SK-N-SH (cell line): ENCODE data around the gene SPAG9. TPM values are rescaled to one million over a fixed set of nuclear protein-coding genes. Genes with fewer than 3 reads are reported as not detected.

Experiments used
- CTCF ChIA-PET: fragments of 300-600, 350-600 bp; formaldehyde crosslinking; extraction: SDS; loops from one replicate; lab custom pipeline; 2021; lab: Yijun Ruan, JAX
- POLR2A ChIA-PET: fragments of 350-600 bp; sonication (Branson Sonifier 250); formaldehyde crosslinking; extraction: SDS; loops from one replicate; lab custom pipeline; 2020; ENCODE audit warnings: antibody characterized with exemption, inconsistent platforms; lab: Yijun Ruan, JAX
- DNase-seq: peaks from one replicate; pipeline ENCODE4 v3.0.0; 2012
- H2AFZ ChIP-seq: fragments of 200-600 bp; sonication (generic); 2 replicates; pipeline ENCODE4 v1.8.1; 2016; ENCODE audit warnings: antibody characterized with exemption, mild to moderate bottlenecking, low read depth
- H3F3A ChIP-seq: fragments of 200-600 bp; sonication (generic); replicated peaks from 2 replicates; pipeline ENCODE3; 2016; ENCODE audit warnings: antibody characterized with exemption, mild to moderate bottlenecking; ENCODE audit not compliant: insufficient read depth
- H3K27ac ChIP-seq, 2 experiments: fragments of 200-500 bp in 1 of 2; fragments of 200-600 bp in 1 of 2; sonication (Bioruptor generic) in 1 of 2; sonication (generic), shearing (Covaris generic) in 1 of 2; 2 replicates each; pipeline versions ENCODE4 v1.5.1 to v1.6.1; 2014 to 2016; ENCODE audit warnings: low read depth in 2 of 2, inconsistent platforms in 1 of 2, low read length in 1 of 2, mild to moderate bottlenecking in 1 of 2, mixed read lengths in 1 of 2
- H3K27me3 ChIP-seq: fragments of 200-600 bp; sonication (generic), shearing (Covaris generic); 2 replicates; pipeline ENCODE4 v1.6.1; 2016; ENCODE audit warnings: mixed run types; ENCODE audit not compliant: insufficient read depth
- H3K36me3 ChIP-seq, 2 experiments: fragments of 200-500 bp in 1 of 2; fragments of 200-600 bp in 1 of 2; sonication (Bioruptor generic) in 1 of 2; sonication (generic) in 1 of 2; replicated peaks in 1 of 2; 2 replicates each; pipeline versions ENCODE3 to v1.5.1; 2014 to 2016; ENCODE audit warnings: low read length in 1 of 2, mild to moderate bottlenecking in 1 of 2; ENCODE audit not compliant: insufficient read depth in 2 of 2, control insufficient read depth in 1 of 2
- H3K4me1 ChIP-seq, 2 experiments: fragments of 200-500 bp in 1 of 2; fragments of 200-600 bp in 1 of 2; sonication (Bioruptor generic) in 1 of 2; sonication (generic), shearing (Covaris generic) in 1 of 2; 2 replicates each; pipeline versions ENCODE4 v1.5.1 to v1.6.1; 2014 to 2016; ENCODE audit warnings: low read depth in 1 of 2, low read length in 1 of 2, mixed run types in 1 of 2; ENCODE audit not compliant: insufficient read depth in 2 of 2, control insufficient read depth in 1 of 2
- H3K4me2 ChIP-seq: fragments of 200-600 bp; sonication (generic), shearing (Covaris generic); 2 replicates; pipeline ENCODE4 v1.6.1; 2017; ENCODE audit warnings: mixed run types
- H3K4me3 ChIP-seq, 2 experiments: fragments of 200-500 bp in 1 of 2; fragments of 200-600 bp in 1 of 2; sonication (Bioruptor generic) in 1 of 2; sonication (generic), shearing (Covaris generic) in 1 of 2; 2 replicates each; pipeline versions ENCODE4 v1.5.1 to v1.8.1; 2014 to 2016; ENCODE audit warnings: low read depth in 2 of 2, inconsistent platforms in 1 of 2, low read length in 1 of 2, mild to moderate bottlenecking in 1 of 2, mixed read lengths in 1 of 2, moderate library complexity in 1 of 2
- H3K79me2 ChIP-seq: fragments of 200-600 bp; sonication (generic); 2 replicates; pipeline ENCODE4 v1.8.1; 2017; ENCODE audit warnings: mild to moderate bottlenecking; ENCODE audit not compliant: insufficient read depth
- H3K9ac ChIP-seq: fragments of 200-600 bp; sonication (generic); 2 replicates; pipeline ENCODE4 v1.6.1; 2017; ENCODE audit warnings: mixed run types
- H3K9me2 ChIP-seq: fragments of 200-600 bp; sonication (generic); 2 replicates; pipeline ENCODE4 v1.6.1; 2017; ENCODE audit warnings: mixed run types
- H3K9me3 ChIP-seq: fragments of 200-600 bp; sonication (generic); 2 replicates; pipeline ENCODE4 v1.6.1; 2017; ENCODE audit warnings: mixed run types, mild to moderate bottlenecking, moderate library complexity
- H4K20me1 ChIP-seq: fragments of 200-600 bp; sonication (generic); 2 replicates; pipeline ENCODE4 v1.6.1; 2017; ENCODE audit warnings: mild to moderate bottlenecking, mixed run types; ENCODE audit not compliant: insufficient read depth
- ELF1 ChIP-seq: IDR thresholded peaks from 2 replicates; pipeline ENCODE4 v1.4.0; 2012
- FOXJ3 ChIP-seq: sonication (generic); formaldehyde crosslinking; IDR thresholded peaks from 2 replicates; pipeline ENCODE4 v1.5.1; 2020; ENCODE audit warnings: mild to moderate bottlenecking, missing genetic modification reagents
- GATA2 ChIP-seq: sonication (generic); formaldehyde crosslinking; IDR thresholded peaks from 2 replicates; pipeline ENCODE4 v1.5.0; 2020; ENCODE audit warnings: mild to moderate bottlenecking, missing genetic modification reagents
- JUND ChIP-seq: IDR thresholded peaks from 2 replicates; pipeline ENCODE4 v1.4.0; 2012
- MXI1 ChIP-seq: IDR thresholded peaks from 2 replicates; pipeline ENCODE4 v1.6.1; 2012; ENCODE audit warnings: mild to moderate bottlenecking, low read depth, low read length, improper control_type of control experiment
- NRF1 ChIP-seq: IDR thresholded peaks from 2 replicates; pipeline ENCODE4 v1.6.1; 2012; ENCODE audit warnings: low read depth, mild to moderate bottlenecking, low read length
- POLR2AphosphoS5 ChIP-seq: IDR thresholded peaks from 2 replicates; pipeline ENCODE4 v1.6.1; 2012; ENCODE audit warnings: low read depth, low read length
- RAD21 ChIP-seq: IDR thresholded peaks from 2 replicates; pipeline ENCODE4 v1.6.1; 2012; ENCODE audit warnings: mild to moderate bottlenecking, low read length
- REST ChIP-seq: IDR thresholded peaks from 2 replicates; pipeline ENCODE4 v1.6.1; 2012; ENCODE audit warnings: mild to moderate bottlenecking, low read depth, low read length, moderate library complexity
- SIN3A ChIP-seq: IDR thresholded peaks from 2 replicates; pipeline ENCODE4 v1.6.1; 2012; ENCODE audit warnings: low read depth, mild to moderate bottlenecking, low read length, moderate library complexity, borderline replicate concordance
- TAF1 ChIP-seq: IDR thresholded peaks from 2 replicates; pipeline ENCODE4 v1.6.1; 2012; ENCODE audit warnings: low read depth, mild to moderate bottlenecking, low read length, moderate library complexity, borderline replicate concordance
- TCF12 ChIP-seq: IDR thresholded peaks from 2 replicates; pipeline ENCODE4 v1.4.0; 2012
- YY1 ChIP-seq: IDR thresholded peaks from 2 replicates; pipeline ENCODE4 v1.4.0; 2012; ENCODE audit warnings: low read depth, mild to moderate bottlenecking
- WGBS: methylation state at CpG from one replicate; pipeline ENCODE4 v1.1.6; 2017; ENCODE audit warnings: low lambda C conversion rate; 5-methylcytosine and 5-hydroxymethylcytosine counted together
- polyA plus RNA-seq, 3 experiments: library from polyadenylated mRNA; depleted of rRNA; stranded (reverse); fragments of >200 nt; gene quantifications; 2 replicates each; pipeline ENCODE4 v1.2.3, GENCODE V29; 2012
- TF ChIP-seq, protein P1 (sequence below): fragments of 200-600 bp; sonication (generic); IDR thresholded peaks from 2 replicates; pipeline ENCODE4 v1.6.1; 2017; ENCODE audit warnings: antibody characterized with exemption, mild to moderate bottlenecking, moderate library complexity
- TF ChIP-seq, protein P2 (sequence below): fragments of 150-350 bp; IDR thresholded peaks from 2 replicates; pipeline ENCODE4 v1.6.1; 2016; ENCODE audit warnings: mild to moderate bottlenecking, low read depth, low read length
- TF ChIP-seq, protein P3 (sequence below): IDR thresholded peaks from 2 replicates; pipeline ENCODE4 v1.4.0; 2012; ENCODE audit warnings: low read depth, borderline replicate concordance
- TF ChIP-seq, protein P4 (sequence below): IDR thresholded peaks from 2 replicates; pipeline ENCODE4 v1.4.0; 2012; ENCODE audit warnings: low read depth

Gene SPAG9, protein sequence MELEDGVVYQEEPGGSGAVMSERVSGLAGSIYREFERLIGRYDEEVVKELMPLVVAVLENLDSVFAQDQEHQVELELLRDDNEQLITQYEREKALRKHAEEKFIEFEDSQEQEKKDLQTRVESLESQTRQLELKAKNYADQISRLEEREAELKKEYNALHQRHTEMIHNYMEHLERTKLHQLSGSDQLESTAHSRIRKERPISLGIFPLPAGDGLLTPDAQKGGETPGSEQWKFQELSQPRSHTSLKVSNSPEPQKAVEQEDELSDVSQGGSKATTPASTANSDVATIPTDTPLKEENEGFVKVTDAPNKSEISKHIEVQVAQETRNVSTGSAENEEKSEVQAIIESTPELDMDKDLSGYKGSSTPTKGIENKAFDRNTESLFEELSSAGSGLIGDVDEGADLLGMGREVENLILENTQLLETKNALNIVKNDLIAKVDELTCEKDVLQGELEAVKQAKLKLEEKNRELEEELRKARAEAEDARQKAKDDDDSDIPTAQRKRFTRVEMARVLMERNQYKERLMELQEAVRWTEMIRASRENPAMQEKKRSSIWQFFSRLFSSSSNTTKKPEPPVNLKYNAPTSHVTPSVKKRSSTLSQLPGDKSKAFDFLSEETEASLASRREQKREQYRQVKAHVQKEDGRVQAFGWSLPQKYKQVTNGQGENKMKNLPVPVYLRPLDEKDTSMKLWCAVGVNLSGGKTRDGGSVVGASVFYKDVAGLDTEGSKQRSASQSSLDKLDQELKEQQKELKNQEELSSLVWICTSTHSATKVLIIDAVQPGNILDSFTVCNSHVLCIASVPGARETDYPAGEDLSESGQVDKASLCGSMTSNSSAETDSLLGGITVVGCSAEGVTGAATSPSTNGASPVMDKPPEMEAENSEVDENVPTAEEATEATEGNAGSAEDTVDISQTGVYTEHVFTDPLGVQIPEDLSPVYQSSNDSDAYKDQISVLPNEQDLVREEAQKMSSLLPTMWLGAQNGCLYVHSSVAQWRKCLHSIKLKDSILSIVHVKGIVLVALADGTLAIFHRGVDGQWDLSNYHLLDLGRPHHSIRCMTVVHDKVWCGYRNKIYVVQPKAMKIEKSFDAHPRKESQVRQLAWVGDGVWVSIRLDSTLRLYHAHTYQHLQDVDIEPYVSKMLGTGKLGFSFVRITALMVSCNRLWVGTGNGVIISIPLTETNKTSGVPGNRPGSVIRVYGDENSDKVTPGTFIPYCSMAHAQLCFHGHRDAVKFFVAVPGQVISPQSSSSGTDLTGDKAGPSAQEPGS (N-terminal part only)
- 32.1 and 44.5 TPM in 2 replicates for polyA plus RNA-seq (2012; rRNA removed)
- 32.4 and 35.5 TPM in 2 replicates for polyA plus RNA-seq (2012; cell fraction: cytosol; rRNA removed)
- polyA plus RNA-seq (2012; cell fraction: nucleus; rRNA removed) = 76.8 and 131 TPM in 2 replicates

DNA sequence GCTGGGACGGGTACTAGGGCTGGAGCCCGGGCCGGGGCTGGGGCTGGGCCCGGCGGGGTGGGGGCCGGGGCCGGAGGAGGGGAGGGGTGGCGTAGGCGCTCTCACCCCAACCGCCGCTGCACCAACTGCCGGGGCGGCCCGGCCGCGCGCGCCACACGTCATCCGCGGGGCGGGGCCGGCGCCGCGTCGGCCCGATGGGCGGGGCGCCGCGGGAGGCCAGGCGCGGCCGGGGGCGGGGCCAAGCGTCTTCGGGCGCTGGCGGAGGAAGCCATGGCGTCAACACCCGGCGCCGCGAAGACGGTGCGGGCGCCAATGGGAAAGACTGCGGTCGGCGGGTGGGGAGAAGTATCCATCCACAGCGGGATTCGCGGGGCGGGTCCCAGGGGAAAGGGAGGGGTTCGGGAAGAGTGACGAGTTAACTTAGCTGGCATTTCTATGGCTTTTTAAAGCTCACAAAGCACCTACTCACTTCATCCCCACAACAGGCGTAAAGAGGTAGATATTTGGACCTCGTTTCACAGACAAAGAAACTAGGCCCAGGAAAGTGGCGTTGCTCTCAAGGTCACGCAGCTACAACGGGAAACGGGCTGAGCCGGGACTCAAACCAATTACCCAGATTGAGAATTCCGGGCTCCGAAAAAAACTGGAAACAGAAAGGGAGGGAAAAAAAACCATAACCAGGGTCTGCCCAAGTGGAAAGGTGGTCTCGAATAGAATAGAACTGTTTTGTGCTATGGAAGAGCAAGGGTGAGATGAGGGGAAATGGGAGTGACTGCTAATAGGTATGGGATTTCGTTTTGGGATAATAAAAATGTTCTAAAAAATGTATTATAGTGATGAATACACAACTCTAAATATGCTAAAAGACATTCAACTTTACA is at the start of gene SPAG9:
Gene SPAG9 (minus strand): TSS at position 130 of the 881 bp plus-strand sequence. CDS start 212 bp downstream, outside the sequence.
- ChIA-PET CTCF (interaction anchor here (0.6 to 3.9 kb wide), 11 partner anchors 10 to 257 kb away, joined by 3 to 25 read pairs (median 3); partner anchors contain the start of genes NME1 and NME2), POLR2A (interaction anchor here (0.6 to 2.2 kb wide), 7 partner anchors 10 to 255 kb away, joined by 3 to 12 read pairs (median 5); partner anchors contain the start of genes NME1 and TOB1)
- Histone ChIP-seq H3K79me2 (peaks cover 46% of the 10 kb centered on the region), H3K27me3 (no peaks in the 10 kb centered on the region), H3F3A (peaks cover 10% of the 10 kb centered on the region), H3K4me3 (peak within 1 kb of the TSS; percentile 73 to 86), H2AFZ (peak within 1 kb of the TSS; percentile 97), H3K4me1 (peaks cover 9 to 12% of the 10 kb centered on the region in 2 experiments), H4K20me1 (peaks cover 41% of the 10 kb centered on the region), H3K9me3 (no peaks in the 10 kb centered on the region), H3K36me3 (peaks cover 0 to 10% of the 10 kb centered on the region in 2 experiments), H3K27ac (peak within 1 kb of the TSS; percentile 92 to 98), H3K9me2 (no peaks in the 10 kb centered on the region), H3K9ac (peak within 1 kb of the TSS; percentile 98), H3K4me2 (peak within 1 kb of the TSS; percentile 89)
- peak; percentile 100 for DNase-seq
- WGBS = under 1% methylated on average over 42 of the region's 68 CpGs
- TF ChIP-seq TCF12 (no peak), REST (peak; percentile 53), RAD21 (no peak), FOXJ3 (CRISPR knock-in tag) (no peak), TAF1 (peak; percentile 82), POLR2AphosphoS5 (peak; percentile 97), ELF1 (peak; percentile 38; the same call in 1 of the 2 replicates), YY1 (peak; percentile 63), NRF1 (peak; percentile 6; the same call in 1 of the 2 replicates), GATA2 (no peak), JUND (no peak), SIN3A (no peak; the same call in 1 of the 2 replicates), MXI1 (peak; percentile 69; the same call in 1 of the 2 replicates)
- TF ChIP-seq, protein P1, sequence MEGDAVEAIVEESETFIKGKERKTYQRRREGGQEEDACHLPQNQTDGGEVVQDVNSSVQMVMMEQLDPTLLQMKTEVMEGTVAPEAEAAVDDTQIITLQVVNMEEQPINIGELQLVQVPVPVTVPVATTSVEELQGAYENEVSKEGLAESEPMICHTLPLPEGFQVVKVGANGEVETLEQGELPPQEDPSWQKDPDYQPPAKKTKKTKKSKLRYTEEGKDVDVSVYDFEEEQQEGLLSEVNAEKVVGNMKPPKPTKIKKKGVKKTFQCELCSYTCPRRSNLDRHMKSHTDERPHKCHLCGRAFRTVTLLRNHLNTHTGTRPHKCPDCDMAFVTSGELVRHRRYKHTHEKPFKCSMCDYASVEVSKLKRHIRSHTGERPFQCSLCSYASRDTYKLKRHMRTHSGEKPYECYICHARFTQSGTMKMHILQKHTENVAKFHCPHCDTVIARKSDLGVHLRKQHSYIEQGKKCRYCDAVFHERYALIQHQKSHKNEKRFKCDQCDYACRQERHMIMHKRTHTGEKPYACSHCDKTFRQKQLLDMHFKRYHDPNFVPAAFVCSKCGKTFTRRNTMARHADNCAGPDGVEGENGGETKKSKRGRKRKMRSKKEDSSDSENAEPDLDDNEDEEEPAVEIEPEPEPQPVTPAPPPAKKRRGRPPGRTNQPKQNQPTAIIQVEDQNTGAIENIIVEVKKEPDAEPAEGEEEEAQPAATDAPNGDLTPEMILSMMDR = no peak
- TF ChIP-seq, protein P2, sequence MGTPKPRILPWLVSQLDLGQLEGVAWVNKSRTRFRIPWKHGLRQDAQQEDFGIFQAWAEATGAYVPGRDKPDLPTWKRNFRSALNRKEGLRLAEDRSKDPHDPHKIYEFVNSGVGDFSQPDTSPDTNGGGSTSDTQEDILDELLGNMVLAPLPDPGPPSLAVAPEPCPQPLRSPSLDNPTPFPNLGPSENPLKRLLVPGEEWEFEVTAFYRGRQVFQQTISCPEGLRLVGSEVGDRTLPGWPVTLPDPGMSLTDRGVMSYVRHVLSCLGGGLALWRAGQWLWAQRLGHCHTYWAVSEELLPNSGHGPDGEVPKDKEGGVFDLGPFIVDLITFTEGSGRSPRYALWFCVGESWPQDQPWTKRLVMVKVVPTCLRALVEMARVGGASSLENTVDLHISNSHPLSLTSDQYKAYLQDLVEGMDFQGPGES = no peak
- TF ChIP-seq, protein P3, sequence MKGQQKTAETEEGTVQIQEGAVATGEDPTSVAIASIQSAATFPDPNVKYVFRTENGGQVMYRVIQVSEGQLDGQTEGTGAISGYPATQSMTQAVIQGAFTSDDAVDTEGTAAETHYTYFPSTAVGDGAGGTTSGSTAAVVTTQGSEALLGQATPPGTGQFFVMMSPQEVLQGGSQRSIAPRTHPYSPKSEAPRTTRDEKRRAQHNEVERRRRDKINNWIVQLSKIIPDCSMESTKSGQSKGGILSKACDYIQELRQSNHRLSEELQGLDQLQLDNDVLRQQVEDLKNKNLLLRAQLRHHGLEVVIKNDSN = no peak
- TF ChIP-seq, protein P4, sequence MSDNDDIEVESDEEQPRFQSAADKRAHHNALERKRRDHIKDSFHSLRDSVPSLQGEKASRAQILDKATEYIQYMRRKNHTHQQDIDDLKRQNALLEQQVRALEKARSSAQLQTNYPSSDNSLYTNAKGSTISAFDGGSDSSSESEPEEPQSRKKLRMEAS = peak; percentile 75
